BE2C (cell line): ENCODE measurements around the gene LCMT2.

Experiments
- DNase-seq: peaks from one replicate; pipeline ENCODE4 v3.0.0-alpha.2; 2020
- H3K27me3 ChIP-seq: fragments of 250-450 bp; sonication (Bioruptor Pico); 2 replicates; pipeline ENCODE4 v1.5.1; 2020; ENCODE audit warnings: mild to moderate bottlenecking
- H3K36me3 ChIP-seq: fragments of 250-450 bp; sonication (Bioruptor Pico); 2 replicates; pipeline ENCODE4 v1.5.1; 2020; ENCODE audit warnings: mild to moderate bottlenecking
- H3K4me1 ChIP-seq: fragments of 250-450 bp; sonication (Bioruptor Pico); 2 replicates; pipeline ENCODE4 v1.5.1; 2020
- H3K4me3 ChIP-seq: 2 replicates; pipeline ENCODE4 v1.5.1; 2011; ENCODE audit warnings: low read depth, low read length
- H3K9me3 ChIP-seq: fragments of 250-450 bp; sonication (Bioruptor Pico); 2 replicates; pipeline ENCODE4 v1.5.1; 2020
- TF ChIP-seq, protein P1 (sequence below): IDR thresholded peaks from 2 replicates; pipeline ENCODE4 v1.5.1; 2012; ENCODE audit warnings: mild to moderate bottlenecking, low read depth, low read length

The LCMT2 gene

DNA sequence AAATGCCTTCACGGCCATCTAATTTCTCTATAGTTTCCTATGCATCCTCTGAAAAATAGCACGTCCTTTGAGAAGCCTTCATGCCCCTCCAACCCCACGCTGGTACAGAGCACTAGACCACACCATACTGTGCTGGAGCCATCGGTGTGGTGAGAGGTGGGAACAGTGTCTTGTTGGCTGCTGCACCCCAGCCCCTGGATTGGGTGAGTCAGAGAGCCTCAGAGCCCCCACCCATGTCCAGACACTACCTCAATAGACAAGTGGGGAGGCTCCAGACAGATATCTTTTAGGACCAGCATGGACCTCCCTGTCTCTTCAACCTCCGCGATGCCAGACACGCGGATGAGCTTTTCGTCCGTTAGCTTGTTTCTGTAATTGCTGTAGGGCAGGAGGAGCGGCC, 51.5 kb downstream of the LCMT2 start:
- Histone ChIP-seq H3K27me3 (no peaks in the 10 kb centered on the region), H3K9me3 (no peaks in the 10 kb centered on the region), H3K36me3 (no peaks in the 10 kb centered on the region), H3K4me1 (no peaks in the 10 kb centered on the region), H3K4me3 (no peak overlapping the region)
- TF ChIP-seq, protein P1, sequence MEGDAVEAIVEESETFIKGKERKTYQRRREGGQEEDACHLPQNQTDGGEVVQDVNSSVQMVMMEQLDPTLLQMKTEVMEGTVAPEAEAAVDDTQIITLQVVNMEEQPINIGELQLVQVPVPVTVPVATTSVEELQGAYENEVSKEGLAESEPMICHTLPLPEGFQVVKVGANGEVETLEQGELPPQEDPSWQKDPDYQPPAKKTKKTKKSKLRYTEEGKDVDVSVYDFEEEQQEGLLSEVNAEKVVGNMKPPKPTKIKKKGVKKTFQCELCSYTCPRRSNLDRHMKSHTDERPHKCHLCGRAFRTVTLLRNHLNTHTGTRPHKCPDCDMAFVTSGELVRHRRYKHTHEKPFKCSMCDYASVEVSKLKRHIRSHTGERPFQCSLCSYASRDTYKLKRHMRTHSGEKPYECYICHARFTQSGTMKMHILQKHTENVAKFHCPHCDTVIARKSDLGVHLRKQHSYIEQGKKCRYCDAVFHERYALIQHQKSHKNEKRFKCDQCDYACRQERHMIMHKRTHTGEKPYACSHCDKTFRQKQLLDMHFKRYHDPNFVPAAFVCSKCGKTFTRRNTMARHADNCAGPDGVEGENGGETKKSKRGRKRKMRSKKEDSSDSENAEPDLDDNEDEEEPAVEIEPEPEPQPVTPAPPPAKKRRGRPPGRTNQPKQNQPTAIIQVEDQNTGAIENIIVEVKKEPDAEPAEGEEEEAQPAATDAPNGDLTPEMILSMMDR: no peak
- no peak for DNase-seq

DNA sequence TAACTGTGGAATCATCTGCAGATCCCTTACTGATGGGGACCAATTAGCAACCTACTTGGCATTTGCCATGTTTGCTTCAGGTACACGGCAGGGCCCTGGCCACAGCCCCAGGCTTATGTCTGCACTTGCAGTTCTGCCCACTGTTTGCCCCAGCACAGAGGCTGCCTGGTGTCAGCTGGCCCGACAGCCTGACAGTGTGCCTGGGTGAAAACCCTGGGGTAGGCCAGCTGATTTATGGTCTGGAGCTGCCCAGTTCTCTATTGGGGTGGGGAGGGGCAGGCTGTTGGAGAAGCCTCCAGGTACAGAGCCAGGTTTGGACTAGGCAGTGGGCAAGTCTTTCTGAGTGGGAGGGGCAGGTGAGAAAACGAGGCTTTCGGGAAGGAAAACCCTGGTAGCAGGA, 52.5 kb downstream of the LCMT2 start:
- DNase-seq: no peak
- Histone ChIP-seq H3K9me3 (no peaks in the 10 kb centered on the region), H3K27me3 (no peaks in the 10 kb centered on the region), H3K4me3 (no peak overlapping the region), H3K36me3 (no peaks in the 10 kb centered on the region), H3K4me1 (no peaks in the 10 kb centered on the region)
- TF ChIP-seq, protein P1: no peak

DNA sequence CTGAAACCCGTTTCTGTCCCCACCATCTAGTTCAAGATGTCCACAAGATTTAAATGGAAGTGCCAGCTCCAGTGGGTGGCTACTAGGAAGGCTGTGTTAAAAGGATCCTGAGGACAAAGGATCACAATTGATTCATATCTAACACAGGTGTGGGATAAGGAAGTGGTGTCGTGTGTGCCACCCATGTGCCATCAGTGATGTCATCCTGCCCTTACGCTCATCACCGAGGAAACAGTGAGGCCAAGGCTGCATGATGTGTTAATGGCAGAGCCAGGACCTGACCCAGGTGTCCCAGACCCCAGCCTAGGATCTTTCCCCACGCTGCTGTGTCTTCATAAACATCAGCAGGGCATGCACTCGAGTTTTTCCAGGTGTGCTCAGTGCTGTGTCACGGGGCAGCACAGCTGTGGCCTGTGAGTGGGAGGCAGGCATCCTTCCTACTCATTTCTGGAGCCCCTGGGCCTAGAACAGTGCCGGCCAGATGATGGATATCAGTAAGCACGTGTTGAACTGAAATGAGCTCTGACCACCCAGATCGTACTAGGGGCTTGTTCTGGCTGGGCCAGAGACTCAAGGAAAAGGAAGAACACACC, 53.0 kb downstream of the LCMT2 start:
- Histone ChIP-seq H3K4me3 (no peak overlapping the region), H3K4me1 (no peaks in the 10 kb centered on the region), H3K36me3 (no peaks in the 10 kb centered on the region), H3K27me3 (no peaks in the 10 kb centered on the region), H3K9me3 (no peaks in the 10 kb centered on the region)
- DNase-seq: no peak
- TF ChIP-seq, protein P1: no peak

DNA sequence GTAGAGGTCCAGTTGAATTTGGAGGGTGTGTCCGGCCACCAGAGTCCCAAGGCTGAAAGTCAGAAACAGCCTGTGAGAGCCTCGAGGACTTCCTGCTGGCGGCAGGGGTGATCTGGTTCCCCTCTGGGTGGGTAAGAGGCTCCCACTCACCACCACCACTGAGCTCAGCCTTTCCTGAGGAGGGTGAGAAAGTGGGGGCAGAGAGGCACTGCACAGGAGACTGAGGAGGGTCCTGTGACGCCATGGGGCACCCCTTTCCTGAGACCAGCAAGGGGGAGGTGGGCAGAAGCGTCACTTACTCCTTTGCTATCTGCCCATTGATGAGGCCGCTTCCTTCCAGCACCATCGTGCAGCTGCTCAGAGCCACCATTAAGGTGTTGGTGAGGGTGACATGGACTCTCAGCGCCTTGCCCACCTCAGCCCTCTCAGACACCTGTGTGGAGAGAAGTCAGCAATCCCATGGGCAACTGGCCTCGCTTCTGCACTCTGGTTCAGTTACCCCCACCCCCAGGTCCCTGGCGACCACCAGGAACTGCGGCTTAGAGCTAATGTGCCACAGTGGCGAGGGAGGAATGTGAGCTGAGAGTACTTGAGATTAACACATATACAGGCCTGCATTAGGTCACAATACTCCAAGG, 53.7 kb downstream of the LCMT2 start:
- TF ChIP-seq, protein P1: no peak
- Histone ChIP-seq H3K9me3 (no peaks in the 10 kb centered on the region), H3K4me3 (no peak overlapping the region), H3K36me3 (no peaks in the 10 kb centered on the region), H3K4me1 (no peaks in the 10 kb centered on the region), H3K27me3 (no peaks in the 10 kb centered on the region)
- DNase-seq: no peak

DNA sequence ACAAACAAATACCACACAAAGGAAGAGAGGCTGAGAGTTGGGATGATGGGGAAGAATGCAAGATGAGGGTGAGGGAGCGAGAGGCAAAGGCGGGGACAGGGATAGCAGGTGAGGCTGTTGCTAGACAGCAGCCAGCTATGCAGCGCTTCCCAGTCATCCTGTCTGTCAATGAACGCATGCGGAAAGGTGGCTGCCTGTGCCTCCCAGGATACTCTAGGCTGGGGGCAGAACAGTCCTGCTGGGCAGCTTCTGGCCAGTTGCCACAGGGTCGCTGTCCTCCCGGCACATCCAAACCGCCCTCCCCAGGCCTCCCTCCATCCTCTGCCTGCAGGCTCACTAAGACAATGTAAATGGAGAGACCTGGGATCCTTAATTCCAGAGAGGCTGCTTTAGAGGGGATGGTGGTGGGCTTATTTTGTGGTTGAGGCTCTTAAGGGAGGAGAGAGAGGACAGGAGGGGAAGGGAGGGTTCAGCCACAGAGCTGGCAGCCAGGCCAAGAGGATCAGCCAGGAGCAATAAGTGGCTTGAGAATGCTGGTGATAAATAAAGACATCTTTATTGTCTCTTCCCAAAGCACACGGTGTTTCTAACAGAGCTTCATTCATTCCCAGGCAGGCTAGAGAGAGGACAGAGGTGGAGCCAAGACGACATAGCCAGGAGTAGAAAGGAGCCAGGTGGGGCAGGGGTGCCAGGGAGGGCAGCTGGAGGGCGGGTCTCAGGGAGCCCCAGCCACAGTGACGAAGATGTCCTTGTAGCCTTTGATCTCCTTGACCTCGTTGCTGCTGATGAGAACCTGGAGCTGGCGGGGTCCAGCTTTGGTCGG, 54.4 kb downstream of the LCMT2 start:
- H3K4me3 ChIP-seq: no peak overlapping the region
- no peaks in the 10 kb centered on the region for H3K4me1 ChIP-seq
- no peaks in the 10 kb centered on the region for H3K27me3 ChIP-seq
- TF ChIP-seq, protein P1: no peak
- H3K36me3 ChIP-seq: no peaks in the 10 kb centered on the region
- no peak for DNase-seq
- H3K9me3 ChIP-seq: no peaks in the 10 kb centered on the region

DNA sequence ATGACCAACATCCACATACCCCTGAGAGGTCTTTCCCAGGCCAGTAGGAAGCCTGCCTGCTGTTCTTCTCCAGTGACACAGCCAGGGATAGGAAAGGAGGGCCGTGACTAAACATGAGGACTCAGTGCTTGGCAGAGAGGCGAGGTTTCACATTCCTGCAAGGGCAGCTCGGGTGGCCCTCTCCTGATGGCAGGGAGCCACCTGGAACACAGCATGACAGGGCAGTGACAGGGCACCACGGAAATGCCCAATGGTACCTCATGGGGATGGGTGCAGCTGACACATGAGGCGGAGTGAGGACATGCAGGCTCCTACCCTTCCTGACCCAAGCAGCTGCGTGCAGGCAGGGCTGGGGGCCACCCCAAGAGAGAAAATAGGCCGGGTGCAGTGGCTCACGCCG, 56.2 kb downstream of the LCMT2 start:
- H3K4me1 ChIP-seq: no peaks in the 10 kb centered on the region
- H3K27me3 ChIP-seq: no peaks in the 10 kb centered on the region
- TF ChIP-seq, protein P1: no peak
- H3K9me3 ChIP-seq: no peaks in the 10 kb centered on the region
- no peaks in the 10 kb centered on the region for H3K36me3 ChIP-seq
- H3K4me3 ChIP-seq: no peak overlapping the region
- no peak for DNase-seq
